ENCODE measurements around the gene DUSP8.

Gene DUSP8

DNA sequence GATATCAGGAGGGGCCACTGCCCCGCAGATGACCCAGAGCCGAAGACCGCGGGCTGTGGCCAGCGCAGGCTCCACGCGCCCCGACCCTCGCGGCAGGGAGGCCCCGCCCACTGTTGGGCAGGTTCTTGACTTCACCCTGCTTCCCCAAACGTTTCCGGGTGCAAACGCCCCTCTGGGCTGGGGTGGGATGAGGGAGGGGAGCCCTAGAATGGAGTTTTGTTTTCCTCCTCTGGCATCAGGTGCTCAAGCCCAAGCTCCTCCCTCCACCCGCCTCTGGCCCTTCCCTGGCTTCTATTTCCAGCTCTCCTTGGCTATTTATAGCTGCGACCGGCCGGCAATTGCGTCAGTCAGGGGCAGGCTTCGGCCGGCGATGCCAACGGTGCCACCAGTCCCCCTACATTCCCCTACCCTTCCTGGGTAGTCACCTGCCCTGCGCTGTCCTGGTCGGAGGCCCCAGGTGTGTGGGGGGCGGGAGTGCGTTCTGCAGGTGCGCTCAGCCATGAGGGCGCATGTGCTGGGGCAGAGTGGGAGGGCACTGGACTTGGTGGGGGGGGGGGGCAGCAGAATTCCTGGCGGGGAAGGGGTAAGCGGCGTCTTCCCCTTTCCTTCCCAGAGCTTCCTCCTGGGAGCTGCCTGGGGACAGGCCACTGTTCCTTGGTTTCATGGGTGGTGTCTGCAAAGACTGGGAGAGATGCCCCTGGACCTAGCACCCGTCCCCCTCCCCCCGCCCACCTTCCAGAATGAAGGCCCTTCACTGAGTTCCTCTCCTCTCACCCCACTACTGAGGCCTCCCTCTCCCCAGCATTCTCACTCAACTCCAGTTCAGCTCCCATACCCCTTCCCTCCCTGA is 23.6 kb downstream of the DUSP8 start:
- no peak for DNase-seq

DNA sequence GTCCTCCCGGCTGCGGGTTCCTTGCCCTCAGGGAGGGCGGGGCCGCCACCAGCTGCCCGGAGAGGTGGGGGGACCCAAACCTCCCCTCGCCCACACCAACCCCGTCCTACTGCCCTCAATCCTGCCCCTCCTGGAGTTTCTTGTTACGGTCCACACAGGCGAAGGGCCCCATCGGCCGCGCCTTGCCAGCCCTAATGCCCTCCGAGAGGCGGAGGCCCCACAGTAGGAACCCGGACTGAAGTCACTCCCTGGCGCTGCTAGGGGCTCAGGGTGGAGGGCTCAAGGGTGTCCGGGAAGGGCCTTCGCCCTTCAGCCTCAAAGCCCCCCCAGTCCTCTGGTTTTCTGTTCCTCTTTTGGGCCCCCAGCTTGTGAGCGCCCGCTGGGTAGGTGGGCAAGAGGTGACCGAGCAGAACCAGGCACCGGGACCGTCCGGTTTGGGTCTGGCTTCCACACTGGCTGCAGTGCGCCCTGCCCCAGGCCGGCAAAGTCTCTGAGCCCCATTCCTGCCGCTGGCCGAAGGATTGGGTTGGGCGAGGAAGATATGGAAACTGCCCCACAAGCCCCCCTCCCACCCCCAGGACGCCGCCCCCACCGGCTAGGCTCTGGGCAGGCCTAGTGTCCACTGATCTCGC is 24.5 kb downstream of the DUSP8 start:
- no peak for DNase-seq

GRCh38 chr11:1546536-1547466 is 25.3 kb downstream of the DUSP8 start:
- DNase-seq, result peak; percentile 57

DNA sequence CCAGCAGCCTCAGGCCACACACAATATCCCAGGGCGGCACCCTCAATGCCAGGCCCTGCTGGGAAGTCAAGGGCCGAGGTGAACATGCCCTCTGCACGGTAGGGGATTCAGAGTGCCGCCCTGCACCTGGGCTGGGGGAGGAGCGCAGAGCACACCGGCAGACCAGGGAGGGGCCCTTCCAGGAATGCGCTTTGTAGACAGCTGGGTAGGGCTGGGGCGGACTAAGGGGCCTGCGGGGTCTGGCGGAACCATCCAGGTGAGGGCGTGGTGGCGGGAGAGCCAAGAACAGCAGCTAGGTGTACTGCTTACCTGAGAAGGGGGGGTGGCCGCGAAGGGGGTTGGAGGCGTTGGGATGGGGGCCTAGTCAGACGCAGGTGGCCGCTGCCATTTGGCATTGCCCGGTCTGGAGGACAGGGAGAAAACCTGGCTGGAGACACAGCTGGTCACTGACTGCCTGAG is 26.0 kb downstream of the DUSP8 start:
- DNase-seq, result no peak

DNA sequence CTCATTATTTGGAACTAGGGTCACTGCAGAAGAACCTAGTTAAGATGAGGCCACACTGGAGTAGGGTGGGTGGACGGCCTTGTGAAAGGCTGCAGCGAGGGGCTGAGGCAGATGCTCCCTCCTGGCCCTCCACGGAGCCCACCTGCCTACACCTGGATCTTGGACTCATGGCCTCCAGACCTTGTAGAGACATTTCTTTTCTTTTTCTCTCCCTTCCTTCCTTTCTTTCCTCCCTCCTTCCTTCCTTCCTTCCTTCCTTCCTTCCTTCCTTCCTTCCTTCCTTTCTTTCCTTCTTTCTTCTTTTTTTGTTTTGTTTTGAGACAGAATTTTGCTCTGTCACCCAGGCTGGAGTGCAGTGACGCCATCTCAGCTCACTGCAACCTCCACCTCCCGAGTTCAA is 26.6 kb downstream of the DUSP8 start:
- no peak for DNase-seq

DNA sequence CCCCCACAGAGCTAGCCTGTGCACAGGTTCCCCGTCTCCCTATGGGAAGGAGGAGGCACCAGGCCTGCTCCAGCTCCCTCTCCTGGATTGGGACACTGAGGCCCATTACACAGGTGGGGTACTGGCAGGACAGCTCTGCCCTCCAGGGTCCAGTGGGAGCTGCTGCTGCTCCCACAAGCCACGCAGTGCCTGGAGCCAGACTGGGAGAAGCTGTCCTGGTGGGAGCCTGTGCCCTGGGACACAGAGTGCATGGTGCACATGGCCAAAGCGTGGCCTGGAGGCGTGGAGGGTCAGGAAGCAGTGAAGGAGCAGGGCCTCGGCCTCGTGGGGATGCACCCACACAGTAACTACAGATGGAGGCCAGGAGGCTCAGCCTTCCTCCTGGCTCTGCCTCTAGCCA is 27.5 kb downstream of the DUSP8 start:
- DNase-seq, result no peak

DNA sequence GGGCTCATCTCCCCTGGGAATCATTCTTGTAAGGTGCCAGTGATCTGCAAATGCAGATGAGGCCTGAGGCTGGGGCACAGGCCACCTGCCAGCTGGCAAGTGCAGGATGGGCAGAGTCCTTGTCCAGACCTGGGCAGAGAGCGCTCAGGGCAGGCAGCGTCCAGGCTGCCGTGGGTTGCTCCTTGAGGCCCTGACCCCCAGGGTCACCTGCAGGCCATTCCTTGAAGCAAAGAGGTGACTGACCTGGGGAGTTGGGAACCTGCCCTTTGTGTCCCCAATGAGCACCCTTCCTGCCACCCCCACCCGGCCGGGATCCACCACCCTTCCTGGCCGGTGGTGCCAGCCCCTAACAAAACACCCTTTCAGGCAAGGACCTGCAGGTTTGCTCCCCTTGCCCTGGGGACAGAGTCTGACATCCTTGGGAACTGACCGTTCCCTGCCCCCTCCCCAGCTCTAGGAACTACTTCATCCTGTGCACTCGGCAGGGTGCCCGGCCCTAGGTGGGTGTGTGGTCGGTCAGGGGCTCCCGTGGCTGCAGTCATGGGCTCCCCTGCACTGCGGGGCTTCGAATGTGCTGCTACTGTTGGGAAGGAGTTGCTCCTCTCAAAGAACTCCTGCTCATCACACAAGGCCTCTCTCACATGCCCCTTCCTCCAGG is 28.3 kb downstream of the DUSP8 start:
- DNase-seq, result no peak

DNA sequence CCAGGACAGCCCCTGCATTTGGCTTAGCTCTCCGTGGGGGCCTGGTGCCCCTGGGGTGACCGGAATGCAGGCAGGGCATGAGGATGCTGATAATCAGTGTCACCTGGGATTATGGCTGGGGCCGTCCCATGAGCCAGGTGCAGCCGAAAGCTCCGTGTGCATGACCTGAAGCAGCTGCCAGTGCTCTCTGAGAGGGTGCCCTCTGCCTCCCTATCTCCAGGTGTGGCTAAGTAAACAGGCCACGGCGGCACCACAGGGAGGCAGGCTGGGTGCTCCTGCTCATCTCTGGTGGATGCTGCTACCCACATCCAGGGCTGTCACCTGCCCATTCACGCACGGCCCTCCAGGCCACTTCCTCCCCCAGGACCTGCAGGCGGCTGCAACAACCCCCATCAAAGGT is 29.8 kb downstream of the DUSP8 start:
- no peak for DNase-seq

- DNase-seq, result no peak
These were observed 30.4 kb downstream of the DUSP8 start for GRCh38 chr11:1541474-1542204.

- DNase-seq, result no peak
These were observed 32.0 kb downstream of the DUSP8 start for GRCh38 chr11:1540074-1540473.

- DNase-seq, result no peak
These were observed 33.9 kb downstream of the DUSP8 start for GRCh38 chr11:1538153-1538552.

GRCh38 chr11:1536065-1536843 is 35.8 kb downstream of the DUSP8 start:
- DNase-seq, result no peak

DNA sequence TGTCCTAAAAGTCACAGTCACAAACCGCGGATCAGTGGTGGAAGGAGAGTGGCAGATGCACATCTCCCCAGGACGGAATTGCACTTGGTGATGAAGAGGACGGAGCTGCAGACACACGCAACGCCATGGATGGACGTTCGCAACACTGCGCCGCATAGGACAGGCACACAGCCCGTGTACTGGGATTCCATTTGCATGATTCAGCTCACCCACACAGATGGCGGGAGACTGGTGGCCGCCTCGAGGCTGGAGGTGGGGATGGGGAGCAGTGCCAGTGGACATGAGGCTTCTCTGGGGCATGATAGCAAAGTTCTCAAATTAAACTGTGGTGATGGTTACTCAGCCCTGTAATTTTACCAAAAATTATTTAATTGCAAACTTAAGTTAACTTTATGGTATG is 37.4 kb downstream of the DUSP8 start:
- DNase-seq, result no peak

DNA sequence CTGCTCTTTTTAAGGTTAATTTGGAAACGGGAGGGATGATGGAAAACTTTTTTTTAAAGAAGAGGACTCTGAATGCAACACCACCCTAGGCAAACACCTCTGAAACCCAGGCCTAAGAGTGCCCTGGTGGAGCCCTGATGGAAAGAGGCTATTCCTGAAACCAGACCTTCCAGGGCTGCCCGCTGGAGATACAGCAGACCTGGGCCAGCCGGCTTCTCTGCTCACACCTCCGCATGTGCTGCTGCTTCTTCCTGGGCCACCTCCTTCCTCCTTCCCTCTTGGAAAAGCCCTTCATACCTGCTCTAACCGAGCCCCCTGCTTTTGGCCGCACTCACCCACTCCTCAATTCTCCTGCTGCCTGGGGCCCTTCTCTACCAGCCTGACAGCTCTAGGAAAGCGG is 37.9 kb downstream of the DUSP8 start:
- no peak for DNase-seq

DNA sequence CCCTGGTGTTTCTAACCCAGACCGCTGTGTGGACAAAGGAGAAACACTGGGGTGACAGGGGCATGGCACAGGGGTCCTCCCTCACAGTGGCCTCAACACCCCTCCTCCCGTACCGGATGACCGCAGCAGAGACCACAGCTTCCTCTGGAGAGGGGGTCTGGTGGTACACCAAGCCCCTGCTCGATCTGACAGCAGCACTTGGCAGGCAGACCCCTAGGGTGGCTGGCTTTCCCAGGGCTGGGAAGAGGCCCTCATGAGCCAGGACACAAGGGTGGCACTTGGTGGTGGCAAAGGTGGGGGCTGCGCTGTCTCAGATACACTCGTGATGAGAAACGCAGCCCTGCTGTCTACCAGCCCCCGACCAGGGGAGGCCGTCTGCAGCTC is 38.7 kb downstream of the DUSP8 start:
- DNase-seq, result no peak

GRCh38 chr11:1532606-1533341 is 39.3 kb downstream of the DUSP8 start:
- no peak for DNase-seq

- no peak for DNase-seq
These were observed 40.0 kb downstream of the DUSP8 start for GRCh38 chr11:1532014-1532586.

DNA sequence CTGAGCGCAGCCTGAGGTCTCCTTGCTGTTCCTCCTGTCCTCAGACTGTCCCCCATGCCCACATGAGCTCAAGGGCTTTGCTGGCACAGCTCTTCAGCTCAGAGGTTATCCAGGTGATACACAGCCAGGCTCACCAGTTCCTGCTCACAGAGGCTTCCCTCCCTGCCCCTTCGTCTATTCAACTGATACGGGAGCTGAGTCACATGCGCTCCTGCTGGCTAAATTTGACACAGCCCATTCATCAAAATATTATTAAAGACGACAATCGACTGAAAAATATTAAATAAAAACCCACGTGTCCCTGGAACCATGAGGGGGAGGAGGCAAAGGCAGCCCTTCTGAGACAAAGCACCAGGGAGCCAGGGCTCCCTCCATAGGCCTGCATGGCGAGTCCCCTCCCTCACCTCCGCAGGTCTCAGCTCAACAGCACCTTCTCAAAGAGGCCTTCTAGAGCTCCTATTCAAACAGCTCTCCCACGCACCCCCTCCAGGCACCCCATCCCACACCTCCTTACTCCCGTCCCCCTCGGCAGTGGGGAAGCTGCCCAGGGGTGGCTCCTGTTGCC is 40.5 kb downstream of the DUSP8 start:
- DNase-seq, result no peak

DNA sequence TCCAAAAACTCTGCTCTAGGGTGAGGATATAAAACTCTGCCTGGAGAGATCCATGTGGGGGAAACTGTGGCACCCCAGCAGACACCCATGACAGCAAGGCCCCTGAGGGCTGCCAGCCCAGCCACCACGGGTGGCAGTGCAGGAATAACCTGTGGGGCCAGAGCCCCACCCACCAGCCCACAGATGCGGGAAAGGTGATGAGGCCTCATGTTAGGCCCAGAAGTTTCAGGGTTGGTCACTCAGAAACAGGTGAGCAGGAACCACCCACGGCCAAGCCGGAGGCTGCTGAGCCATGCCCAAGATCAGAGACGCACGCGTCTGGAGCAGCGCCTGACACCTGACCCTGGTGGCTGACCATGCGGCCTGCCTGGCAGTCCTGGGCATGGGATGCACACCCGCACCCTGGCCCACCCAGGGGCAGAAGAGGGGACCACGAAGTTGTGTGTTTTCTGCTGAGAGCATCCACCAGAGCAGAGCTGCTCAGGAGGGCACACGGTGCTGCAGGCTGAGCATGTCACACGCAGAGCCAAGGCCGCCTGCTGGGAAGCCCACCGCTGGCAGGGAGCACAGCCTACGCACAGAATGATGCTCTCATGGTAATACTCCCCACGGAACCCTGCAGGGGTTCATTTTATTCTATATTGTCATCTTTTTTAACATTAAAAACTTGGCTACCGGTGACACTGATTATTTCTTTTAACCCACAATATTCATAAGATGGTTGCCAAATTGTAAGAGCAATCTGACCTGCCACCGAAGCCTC is 41.2 kb downstream of the DUSP8 start:
- DNase-seq, result peak; percentile 14
